Measurements from ENCODE around the gene KRT75. TPM values are rescaled to one million over a fixed set of nuclear protein-coding genes. Genes with fewer than 3 reads are reported as not detected.

Gene KRT75
- total RNA-seq, 3 donors from 2014 or later (not counting 1 experiment from before 2014, with no cell fraction given) = not detected

DNA sequence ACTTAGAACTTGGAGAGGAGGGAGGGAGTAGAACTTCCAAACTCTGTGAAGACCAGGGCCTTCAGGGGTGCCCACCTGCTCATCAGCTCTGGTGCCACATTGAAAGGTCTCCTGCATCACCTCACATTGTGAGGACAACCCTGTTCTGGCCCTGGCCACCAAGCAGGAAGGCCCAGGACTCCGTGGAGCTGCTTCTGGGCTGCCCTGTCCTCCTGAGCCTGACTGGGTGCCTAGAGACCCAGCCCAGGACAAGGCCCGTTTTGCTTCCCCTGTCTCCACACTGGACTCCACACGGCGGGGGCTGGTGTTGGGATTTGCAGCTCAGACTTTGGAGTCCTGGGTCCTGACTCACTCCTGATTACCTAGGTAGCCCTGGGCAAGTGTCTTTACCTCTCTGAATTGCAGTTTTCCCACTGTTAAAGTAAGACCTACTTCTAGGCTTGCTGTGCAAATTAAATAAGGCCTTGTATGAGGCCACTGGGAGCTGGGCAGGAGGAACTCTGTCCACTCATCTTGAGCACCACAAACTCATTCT, 15.5 kb downstream of the KRT75 start:
- WGBS (ENCODE audit: insufficient coverage) = 86% methylated on average over 4 of the region's 4 CpGs
- Mint-ChIP-seq H3K4me1 (peaks cover 10 to 12% of the 10 kb centered on the region in 2 donors), H3K27me3 (ENCODE audit: low read depth in 2 of 2) (peaks cover 21 to 35% of the 10 kb centered on the region in 2 donors), H3K27ac (no peak overlapping the region), H3K9me3 (no peaks in the 10 kb centered on the region), H3K4me3 (no peak overlapping the region), H3K36me3 (no peaks in the 10 kb centered on the region)
- no peaks in the 10 kb centered on the region for H3K36me3 ChIP-seq (ENCODE audit: control insufficient read depth, insufficient read depth, low read length)
- H3K27me3 ChIP-seq (ENCODE audit: control insufficient read depth, insufficient read depth, low read length) = no peaks in the 10 kb centered on the region
- H3K9me3 ChIP-seq (ENCODE audit: control insufficient read depth, insufficient read depth, low read length) = no peaks in the 10 kb centered on the region
- DNase-seq = no peak
- no peak overlapping the region for H3K4me3 ChIP-seq (ENCODE audit: low read length)
- H3K4me1 ChIP-seq (ENCODE audit: control insufficient read depth, insufficient read depth, low read length) = no peaks in the 10 kb centered on the region
- ATAC-seq = no peak
- H3K27ac ChIP-seq (ENCODE audit: low read length) = no peak overlapping the region
- intact Hi-C loops (cut with micrococcal nuclease) = no loop called here
- TF ChIP-seq, protein P1, sequence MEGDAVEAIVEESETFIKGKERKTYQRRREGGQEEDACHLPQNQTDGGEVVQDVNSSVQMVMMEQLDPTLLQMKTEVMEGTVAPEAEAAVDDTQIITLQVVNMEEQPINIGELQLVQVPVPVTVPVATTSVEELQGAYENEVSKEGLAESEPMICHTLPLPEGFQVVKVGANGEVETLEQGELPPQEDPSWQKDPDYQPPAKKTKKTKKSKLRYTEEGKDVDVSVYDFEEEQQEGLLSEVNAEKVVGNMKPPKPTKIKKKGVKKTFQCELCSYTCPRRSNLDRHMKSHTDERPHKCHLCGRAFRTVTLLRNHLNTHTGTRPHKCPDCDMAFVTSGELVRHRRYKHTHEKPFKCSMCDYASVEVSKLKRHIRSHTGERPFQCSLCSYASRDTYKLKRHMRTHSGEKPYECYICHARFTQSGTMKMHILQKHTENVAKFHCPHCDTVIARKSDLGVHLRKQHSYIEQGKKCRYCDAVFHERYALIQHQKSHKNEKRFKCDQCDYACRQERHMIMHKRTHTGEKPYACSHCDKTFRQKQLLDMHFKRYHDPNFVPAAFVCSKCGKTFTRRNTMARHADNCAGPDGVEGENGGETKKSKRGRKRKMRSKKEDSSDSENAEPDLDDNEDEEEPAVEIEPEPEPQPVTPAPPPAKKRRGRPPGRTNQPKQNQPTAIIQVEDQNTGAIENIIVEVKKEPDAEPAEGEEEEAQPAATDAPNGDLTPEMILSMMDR (IDR thresholded peaks at IDR 0.05) = no peak

GRCh38 chr12:52417740-52418139, 16.4 kb downstream of the KRT75 start:
- Histone ChIP-seq H3K9me3 (ENCODE audit: control insufficient read depth, insufficient read depth, low read length) (no peaks in the 10 kb centered on the region), H3K4me3 (ENCODE audit: low read length) (no peak overlapping the region), H3K27ac (ENCODE audit: low read length) (no peak overlapping the region), H3K36me3 (ENCODE audit: control insufficient read depth, insufficient read depth, low read length) (no peaks in the 10 kb centered on the region), H3K27me3 (ENCODE audit: control insufficient read depth, insufficient read depth, low read length) (no peaks in the 10 kb centered on the region), H3K4me1 (ENCODE audit: control insufficient read depth, insufficient read depth, low read length) (no peaks in the 10 kb centered on the region)
- ATAC-seq (no peak), DNase-seq (no peak)
- no peaks in the 10 kb centered on the region for H3K9me3 Mint-ChIP-seq
- H3K36me3 Mint-ChIP-seq = no peaks in the 10 kb centered on the region
- intact Hi-C loops (cut with micrococcal nuclease) = no loop called here
- no peak overlapping the region for H3K27ac Mint-ChIP-seq
- no peak overlapping the region for H3K4me3 Mint-ChIP-seq
- WGBS (ENCODE audit: insufficient coverage) = 69% methylated on average over 2 of the region's 2 CpGs
- peaks cover 13 to 33% of the 10 kb centered on the region in 2 donors for H3K27me3 Mint-ChIP-seq (ENCODE audit: low read depth in 2 of 2)
- peaks cover 10 to 12% of the 10 kb centered on the region in 2 donors for H3K4me1 Mint-ChIP-seq
- TF ChIP-seq, protein P1 (IDR thresholded peaks at IDR 0.05) = no peak

DNA sequence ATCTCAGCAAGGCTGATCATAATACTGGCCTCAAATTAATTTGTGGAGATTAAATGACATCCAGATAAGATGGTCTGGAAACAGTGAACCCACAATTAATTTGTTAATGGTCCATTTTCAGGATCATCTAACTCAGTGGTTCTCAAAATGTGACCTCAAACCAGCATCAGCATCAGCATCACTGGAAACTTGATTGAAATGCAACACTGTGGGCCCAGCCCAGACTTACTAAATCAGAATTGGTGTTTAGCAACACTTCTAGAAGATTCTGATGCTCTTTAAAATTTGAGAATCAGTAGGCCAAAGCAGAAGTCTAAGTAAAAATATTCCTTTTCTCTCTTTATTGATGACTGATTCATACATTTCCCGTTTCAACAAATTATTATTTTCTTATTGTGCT, 17.4 kb downstream of the KRT75 start:
- no peaks in the 10 kb centered on the region for H3K4me1 ChIP-seq (ENCODE audit: control insufficient read depth, insufficient read depth, low read length)
- WGBS (ENCODE audit: insufficient coverage) = 91% methylated on average over 1 of the region's 1 CpG
- Mint-ChIP-seq H3K27ac (no peak overlapping the region), H3K4me3 (no peak overlapping the region), H3K27me3 (ENCODE audit: low read depth in 2 of 2) (peaks cover 8 to 31% of the 10 kb centered on the region in 2 donors), H3K9me3 (no peaks in the 10 kb centered on the region), H3K4me1 (peaks cover 10 to 12% of the 10 kb centered on the region in 2 donors), H3K36me3 (no peaks in the 10 kb centered on the region)
- ATAC-seq (no peak), DNase-seq (no peak)
- H3K27ac ChIP-seq (ENCODE audit: low read length) = no peak overlapping the region
- TF ChIP-seq, protein P1 (IDR thresholded peaks at IDR 0.05) = no peak
- no peaks in the 10 kb centered on the region for H3K9me3 ChIP-seq (ENCODE audit: control insufficient read depth, insufficient read depth, low read length)
- H3K4me3 ChIP-seq (ENCODE audit: low read length) = no peak overlapping the region
- H3K27me3 ChIP-seq (ENCODE audit: control insufficient read depth, insufficient read depth, low read length) = no peaks in the 10 kb centered on the region
- intact Hi-C loops (cut with micrococcal nuclease) = no loop called here
- no peaks in the 10 kb centered on the region for H3K36me3 ChIP-seq (ENCODE audit: control insufficient read depth, insufficient read depth, low read length)

Data from natural killer cell (primary cell).